Gastrocnemius medialis (tissue), 4 donors: ENCODE results near the gene BAHCC1.

Source experiments
- CTCF ChIP-seq, 5 experiments: fragments of 450-650 bp in 3 of 5; fragments of 200-600 bp in 2 of 5; sonication (generic) in 2 of 5; IDR thresholded peaks in 4 of 5; conservative IDR thresholded peaks in 1 of 5; 1 replicate in 4 of 5; 2 replicates in 1 of 5; pipeline ENCODE4 v1.5.1; 2016 to 2019; ENCODE audit warnings: antibody characterized with exemption in 5 of 5, mild to moderate bottlenecking in 3 of 5, moderate library complexity in 3 of 5
- POLR2A ChIP-seq, 2 donors: fragments of 450-650 bp; IDR thresholded peaks; one replicate each; pipeline ENCODE4 v1.6.1; 2017; ENCODE audit warnings: antibody characterized with exemption in 2 of 2, mild to moderate bottlenecking in 2 of 2, moderate library complexity in 2 of 2

DNA sequence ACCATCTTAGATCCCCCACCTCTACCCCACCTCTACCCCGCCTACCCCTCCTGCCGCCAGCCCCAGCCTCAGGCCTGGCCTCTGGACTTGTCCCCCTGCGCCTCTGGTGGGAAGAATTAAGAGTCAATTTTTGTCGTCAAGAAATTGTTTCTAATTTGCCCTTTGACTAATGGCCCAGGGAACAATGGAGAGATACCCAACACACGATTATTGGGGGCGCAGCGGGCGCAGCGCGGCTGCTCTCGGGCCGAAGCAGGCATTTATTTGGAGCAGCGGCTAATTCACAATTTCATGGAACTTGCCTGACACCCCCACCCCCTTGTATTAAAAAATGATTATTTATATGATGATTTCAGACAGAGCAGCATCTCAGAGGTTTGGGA is 4.4 kb upstream of the BAHCC1 start:
- TF ChIP-seq CTCF (IDR thresholded peaks at IDR 0.05 in 4 of 5, conservative IDR thresholded peaks at IDR 0.05 in 1 of 5) (no peak), POLR2A (IDR thresholded peaks at IDR 0.05) (no peak)
